ENCODE measurements around the gene MPL. TPM values are rescaled to one million over a fixed set of nuclear protein-coding genes. Genes with fewer than 3 reads are reported as not detected.

MPL gene
- total and polyA plus RNA-seq, 2 of the 8 experiments (the other 6 are each of a cell fraction or from before 2014, with no cell fraction given), result 0.08 TPM; not detected in 1

DNA sequence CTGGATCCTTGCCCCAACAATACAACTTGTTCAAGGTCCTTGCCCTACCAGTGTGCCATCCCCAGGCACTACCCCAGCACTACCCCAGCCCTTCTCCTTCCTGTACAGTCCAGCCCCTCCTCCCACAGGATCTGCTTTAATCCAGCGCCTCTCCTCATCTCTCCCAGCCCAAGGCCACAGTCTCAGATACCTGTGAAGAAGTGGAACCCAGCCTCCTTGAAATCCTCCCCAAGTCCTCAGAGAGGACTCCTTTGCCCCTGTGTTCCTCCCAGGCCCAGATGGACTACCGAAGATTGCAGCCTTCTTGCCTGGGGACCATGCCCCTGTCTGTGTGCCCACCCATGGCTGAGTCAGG is 14.7 kb downstream of the MPL start:
- CTCF ChIA-PET (ENCODE audit: partially characterized antibody), result interaction anchor here (1.0 kb wide), 1 partner anchor 115 kb away, joined by 3 read pairs; no protein-coding TSS in a partner anchor
- no peak overlapping the region for H3K23ac ChIP-seq (ENCODE audit: insufficient read length)
- peaks cover 4 to 12% (median 8%) of the 10 kb centered on the region in 4 experiments; a peak in 6 of 7 replicates for H3K4me1 ChIP-seq (replicated peaks in 1 of 4; ENCODE audit: control insufficient read depth in 3 of 4, insufficient read depth in 4 of 4, low read length in 3 of 4)
- no peak overlapping the region for H4K8ac ChIP-seq (ENCODE audit: extremely low read depth, insufficient read depth, low read length)
- H2AK5ac ChIP-seq (ENCODE audit: low read depth, low read length), result no peak overlapping the region
- no peak overlapping the region for H3K56ac ChIP-seq (replicated peaks; ENCODE audit: insufficient read length, low read depth, low read length)
- no peak overlapping the region for H2AFZ ChIP-seq (ENCODE audit: low read length)
- H3K4me2 ChIP-seq (ENCODE audit: insufficient read depth in 1 of 2, low read depth in 2 of 2, low read length in 2 of 2), result no peak overlapping the region
- H2BK12ac ChIP-seq (ENCODE audit: low read depth, low read length), result 0 out of 2 replicates have a peak overlapping the region, but pooled peaks have one; percentile 43
- FAIRE-seq (no peak), DNase-seq (ENCODE audit: low read depth in 1 of 2, low spot score in 2 of 2) (no peak)
- H3K9ac ChIP-seq (replicated peaks in 1 of 4; ENCODE audit: extremely low read depth in 1 of 4, low read depth in 3 of 4, low read length in 3 of 4), result no peak overlapping the region
- H4K20me1 ChIP-seq (replicated peaks in 1 of 2; ENCODE audit: control insufficient read depth in 1 of 2, insufficient read depth in 2 of 2, low read length in 2 of 2), result no peaks in the 10 kb centered on the region
- no peaks in the 10 kb centered on the region for H3K79me1 ChIP-seq (ENCODE audit: low read depth, low read length)
- H3K18ac ChIP-seq (ENCODE audit: extremely low read depth, low read length), result no peak overlapping the region
- H3K4ac ChIP-seq (replicated peaks; ENCODE audit: insufficient read length, low read depth, low read length), result no peak overlapping the region
- H3K36me3 ChIP-seq (ENCODE audit: control insufficient read depth in 2 of 4, insufficient read depth in 4 of 4, low read length in 3 of 4), result no peaks in the 10 kb centered on the region
- no peak overlapping the region for H3K4me3 ChIP-seq (ENCODE audit: extremely low read depth in 1 of 4, insufficient read depth in 2 of 4, low read depth in 3 of 4, low read length in 4 of 4)
- peak overlapping the region; percentile 73 for H2BK5ac ChIP-seq (ENCODE audit: low read depth, low read length)
- no peak overlapping the region for H2BK120ac ChIP-seq (replicated peaks; ENCODE audit: low read depth, low read length)
- H4K5ac ChIP-seq (ENCODE audit: insufficient read length, low read depth, low read length), result no peak overlapping the region
- H2BK20ac ChIP-seq (ENCODE audit: low read length), result peak overlapping the region; percentile 43; the same call in 1 of the 2 replicates
- no peak overlapping the region for H4K91ac ChIP-seq (replicated peaks; ENCODE audit: insufficient read length, low read length)
- POLR2A ChIA-PET (ENCODE audit: partially characterized antibody), result interaction anchor here (1.5 to 1.6 kb wide), 2 partner anchors 11 to 16 kb away, joined by 6 to 11 read pairs; no protein-coding TSS in a partner anchor
- 92% methylated on average over 2 of the region's 2 CpGs; no CpG with 5 or more reads in 1 of the 2 experiments for WGBS, 2 experiments (ENCODE audit: extremely low coverage in 1 of 2, insufficient coverage in 1 of 2, insufficient read length in 1 of 2, insufficient replicate concordance in 2 of 2, low coverage in 1 of 2, low lambda C conversion rate in 2 of 2, missing lambda C conversion rate in 1 of 2)
- H3K14ac ChIP-seq (ENCODE audit: insufficient read length), result no peak overlapping the region
- H3K27ac ChIP-seq (ENCODE audit: low read depth, low read length), result no peak overlapping the region
- peaks cover 0 to 3% (median 0%) of the 10 kb centered on the region in 4 experiments; a peak in 1 of 7 replicates for H3K27me3 ChIP-seq (replicated peaks in 1 of 4; ENCODE audit: control insufficient read depth in 3 of 4, extremely low read depth in 1 of 4, insufficient read depth in 3 of 4, low read length in 3 of 4)
- no peaks in the 10 kb centered on the region for H3K9me3 ChIP-seq (ENCODE audit: insufficient read depth in 2 of 2, low read depth in 1 of 2, low read length in 1 of 2)
- H3K79me2 ChIP-seq (ENCODE audit: control insufficient read depth in 1 of 2, insufficient read depth in 2 of 2, low read length in 2 of 2), result no peaks in the 10 kb centered on the region
- H3K23me2 ChIP-seq (ENCODE audit: low read depth, low read length), result peaks cover 7% of the 10 kb centered on the region
- H2BK15ac ChIP-seq (ENCODE audit: low read length), result peak overlapping the region; percentile 53; the same call in 1 of the 2 replicates
- no peak for TF ChIP-seq RAD21 (IDR thresholded peaks at IDR 0.05 in 1 of 2, conservative IDR thresholded peaks at IDR 0.05 in 1 of 2; ENCODE audit: low read depth in 2 of 2, low read length in 2 of 2)
- TF ChIP-seq EP300 (IDR thresholded peaks at IDR 0.05; ENCODE audit: borderline replicate concordance in 1 of 2, low read depth in 2 of 2, low read length in 2 of 2), result no peak
